Neural cell (in vitro differentiated cells): ENCODE measurements around the gene CTNNA2. TPM values are rescaled to one million over a fixed set of nuclear protein-coding genes. Genes with fewer than 3 reads are reported as not detected.
A peak's percentile ranks its signal among the peaks of the same experiment; 100 is the strongest.

Experiments used
- H2AFZ ChIP-seq: fragments of 200-600, 300-800 bp; sonication (generic), shearing (Covaris generic); 2 replicates; pipeline ENCODE4 v1.6.0; 2014; ENCODE audit warnings: low read depth, mild to moderate bottlenecking, antibody characterized with exemption, low read length, moderate library complexity
- H3F3A ChIP-seq: fragments of 200-600 bp; shearing (Covaris generic); 2 replicates; pipeline ENCODE4 v1.6.1; 2016; ENCODE audit warnings: mild to moderate bottlenecking, moderate library complexity, mixed read lengths, antibody characterized with exemption, low read length; ENCODE audit not compliant: insufficient read depth, poor library complexity, severe bottlenecking
- H3K27ac ChIP-seq: fragments of 200-600, 300-800 bp; sonication (generic), shearing (Covaris generic); 2 replicates; pipeline ENCODE4 v1.5.1; 2014; ENCODE audit warnings: mild to moderate bottlenecking, low read length, moderate library complexity
- H3K27me3 ChIP-seq: fragments of 300-800, 200-600 bp; sonication (generic), shearing (Covaris generic); 2 replicates; pipeline ENCODE4 v1.6.0; 2014; ENCODE audit warnings: mild to moderate bottlenecking, low read depth, low read length, moderate library complexity; ENCODE audit not compliant: insufficient read depth
- H3K36me3 ChIP-seq: fragments of 300-800, 200-600 bp; sonication (generic), shearing (Covaris generic); 2 replicates; pipeline ENCODE4 v1.5.1; 2014; ENCODE audit warnings: mild to moderate bottlenecking, antibody characterized with exemption, low read length, moderate library complexity; ENCODE audit not compliant: insufficient read depth
- H3K4me2 ChIP-seq: fragments of 300-800, 200-600 bp; sonication (generic), shearing (Covaris generic); 2 replicates; pipeline ENCODE4 v1.6.0; 2014; ENCODE audit warnings: mild to moderate bottlenecking, low read length
- H3K4me3 ChIP-seq: fragments of 300-800, 200-600 bp; sonication (generic), shearing (Covaris generic); 2 replicates; pipeline ENCODE4 v1.5.1; 2014; ENCODE audit warnings: mild to moderate bottlenecking, low read length, moderate library complexity
- H3K79me2 ChIP-seq: fragments of 200-600 bp; shearing (Covaris generic); replicated peaks from 2 replicates; pipeline ENCODE4 v1.6.0; 2014; ENCODE audit warnings: mild to moderate bottlenecking, low read length, moderate library complexity; ENCODE audit not compliant: insufficient read depth
- H3K9ac ChIP-seq: fragments of 300-800, 200-600 bp; sonication (generic), shearing (Covaris generic); 2 replicates; pipeline ENCODE4 v1.6.1; 2016; ENCODE audit warnings: mild to moderate bottlenecking, low read length, mixed read lengths
- H3K9me2 ChIP-seq: fragments of 200-600 bp; shearing (Covaris generic); 2 replicates; pipeline ENCODE4 v1.6.1; 2016; ENCODE audit warnings: mild to moderate bottlenecking, low read length, mixed read lengths; ENCODE audit not compliant: insufficient read depth
- H3K9me3 ChIP-seq: fragments of 200-600, 300-800 bp; sonication (generic), shearing (Covaris generic); 2 replicates; pipeline ENCODE4 v1.6.1; 2016; ENCODE audit warnings: mild to moderate bottlenecking, mixed run types, low read length, moderate library complexity, mixed read lengths
- H4K20me1 ChIP-seq: fragments of 200-600 bp; shearing (Covaris generic); 2 replicates; pipeline ENCODE4 v1.6.1; 2016; ENCODE audit warnings: mild to moderate bottlenecking, mixed run types; ENCODE audit not compliant: insufficient read depth
- EP300 ChIP-seq: fragments of 450-650 bp; conservative IDR thresholded peaks from 2 replicates; pipeline ENCODE4 v1.6.1; 2014; ENCODE audit warnings: antibody characterized with exemption, mild to moderate bottlenecking, moderate library complexity; ENCODE audit not compliant: poor library complexity, severe bottlenecking
- EZH2 ChIP-seq: fragments of 200-600, 300-800 bp; shearing (Covaris generic), sonication (generic); IDR thresholded peaks from 2 replicates; pipeline ENCODE4 v1.6.1; 2014; ENCODE audit warnings: antibody characterized with exemption, low read length, borderline replicate concordance, mild to moderate bottlenecking; ENCODE audit not compliant: insufficient read depth, poor library complexity, severe bottlenecking
- MXI1 ChIP-seq: fragments of 450-650 bp; conservative IDR thresholded peaks from 2 replicates; pipeline ENCODE4 v1.6.1; 2014; ENCODE audit warnings: antibody characterized with exemption, mild to moderate bottlenecking; ENCODE audit not compliant: poor library complexity, severe bottlenecking
- POLR2AphosphoS5 ChIP-seq: IDR thresholded peaks from 2 replicates; pipeline ENCODE4 v1.6.1; 2012
- RAD21 ChIP-seq: fragments of 450-650 bp; conservative IDR thresholded peaks from 2 replicates; pipeline ENCODE4 v1.6.1; 2014; ENCODE audit warnings: antibody characterized with exemption, mild to moderate bottlenecking, moderate library complexity
- SMC3 ChIP-seq: fragments of 450-650 bp; conservative IDR thresholded peaks from 2 replicates; pipeline ENCODE4 v1.6.1; 2014; ENCODE audit warnings: antibody characterized with exemption, mild to moderate bottlenecking, moderate library complexity; ENCODE audit not compliant: poor library complexity
- TAF1 ChIP-seq: IDR thresholded peaks from 2 replicates; pipeline ENCODE4 v1.6.1; 2012; ENCODE audit warnings: low read depth
- polyA plus RNA-seq: library from polyadenylated mRNA; depleted of rRNA; stranded (reverse); fragments of >200 nt; gene quantifications from 2 replicates; pipeline ENCODE4 v1.2.3, GENCODE V29; 2014
- TF ChIP-seq, protein P1 (sequence below): fragments of 450-650 bp; IDR thresholded peaks from 2 replicates; pipeline ENCODE4 v1.5.1; 2014; ENCODE audit warnings: antibody characterized with exemption, mild to moderate bottlenecking, moderate library complexity; ENCODE audit not compliant: poor library complexity, severe bottlenecking
- TF ChIP-seq, protein P2 (sequence below): IDR thresholded peaks from 2 replicates; pipeline ENCODE4 v1.6.1; 2012; ENCODE audit warnings: borderline replicate concordance

Gene CTNNA2
- polyA plus RNA-seq, 1 donor from 2014 or later = 194 TPM

DNA sequence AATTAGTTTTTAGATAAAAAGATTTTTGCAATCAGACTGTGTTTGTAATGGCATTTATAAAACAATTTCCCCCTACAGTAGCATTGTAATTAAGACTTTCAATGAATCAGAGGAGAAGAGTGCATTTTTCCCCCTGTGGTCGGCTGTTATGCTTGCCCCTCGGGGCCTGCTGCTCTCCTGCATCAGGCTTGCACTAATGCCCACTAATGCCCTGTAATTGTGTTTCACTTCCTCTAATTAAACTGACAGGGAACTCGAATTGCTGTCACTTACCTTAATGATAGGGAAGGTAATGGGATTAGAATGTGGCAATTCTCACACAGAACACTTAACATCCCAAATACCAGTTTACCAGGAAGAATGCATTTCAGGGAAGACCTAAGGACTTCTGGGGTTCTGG, 852.9 kb downstream of the CTNNA2 start:
- Histone ChIP-seq H3K9me3 (no peaks in the 10 kb centered on the region), H3K4me3 (no peak overlapping the region), H2AFZ (no peak overlapping the region), H3K27ac (no peak overlapping the region), H3K79me2 (no peaks in the 10 kb centered on the region), H3K36me3 (no peaks in the 10 kb centered on the region), H3K9me2 (no peaks in the 10 kb centered on the region), H3F3A (no peaks in the 10 kb centered on the region), H3K9ac (no peak overlapping the region), H3K4me2 (no peak overlapping the region), H4K20me1 (no peaks in the 10 kb centered on the region), H3K27me3 (peaks cover 6% of the 10 kb centered on the region)
- peak; percentile 49 for TF ChIP-seq POLR2AphosphoS5
- TF ChIP-seq RAD21 = no peak

DNA sequence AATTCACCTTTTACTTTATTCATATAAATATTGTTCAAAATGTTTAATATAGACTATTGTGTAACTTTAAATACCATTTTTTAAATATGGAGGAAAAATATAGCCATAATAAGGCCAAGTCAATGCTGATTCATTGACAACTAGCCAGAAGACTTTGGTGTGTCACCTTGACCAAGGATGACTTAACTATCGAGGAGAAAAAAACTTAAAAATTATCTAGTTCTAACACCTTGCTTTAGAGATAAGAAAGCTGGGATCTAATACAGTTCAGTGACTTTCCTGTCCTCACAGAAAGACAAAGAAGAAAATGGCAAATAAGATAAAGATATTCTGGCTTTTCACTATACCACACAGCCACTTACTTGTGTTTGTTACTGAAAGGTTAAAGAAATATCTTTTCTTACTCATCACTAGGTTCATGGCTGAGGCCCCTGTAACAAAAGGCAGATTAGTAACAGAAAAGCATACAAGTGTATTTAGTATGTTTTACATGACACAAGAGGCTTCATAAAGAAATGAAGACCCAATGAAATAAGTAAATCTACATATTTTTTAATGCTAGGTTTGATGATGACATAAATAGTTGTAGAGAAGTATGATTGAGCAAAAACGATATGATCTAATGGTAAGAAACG, 857.6 kb downstream of the CTNNA2 start:
- H3K79me2 ChIP-seq = no peaks in the 10 kb centered on the region
- H3K27ac ChIP-seq = no peak overlapping the region
- H4K20me1 ChIP-seq = no peaks in the 10 kb centered on the region
- TF ChIP-seq EP300 (no peak), RAD21 (no peak), MXI1 (no peak), EZH2 (no peak), SMC3 (no peak), POLR2AphosphoS5 (no peak), TAF1 (no peak)
- TF ChIP-seq, protein P1, sequence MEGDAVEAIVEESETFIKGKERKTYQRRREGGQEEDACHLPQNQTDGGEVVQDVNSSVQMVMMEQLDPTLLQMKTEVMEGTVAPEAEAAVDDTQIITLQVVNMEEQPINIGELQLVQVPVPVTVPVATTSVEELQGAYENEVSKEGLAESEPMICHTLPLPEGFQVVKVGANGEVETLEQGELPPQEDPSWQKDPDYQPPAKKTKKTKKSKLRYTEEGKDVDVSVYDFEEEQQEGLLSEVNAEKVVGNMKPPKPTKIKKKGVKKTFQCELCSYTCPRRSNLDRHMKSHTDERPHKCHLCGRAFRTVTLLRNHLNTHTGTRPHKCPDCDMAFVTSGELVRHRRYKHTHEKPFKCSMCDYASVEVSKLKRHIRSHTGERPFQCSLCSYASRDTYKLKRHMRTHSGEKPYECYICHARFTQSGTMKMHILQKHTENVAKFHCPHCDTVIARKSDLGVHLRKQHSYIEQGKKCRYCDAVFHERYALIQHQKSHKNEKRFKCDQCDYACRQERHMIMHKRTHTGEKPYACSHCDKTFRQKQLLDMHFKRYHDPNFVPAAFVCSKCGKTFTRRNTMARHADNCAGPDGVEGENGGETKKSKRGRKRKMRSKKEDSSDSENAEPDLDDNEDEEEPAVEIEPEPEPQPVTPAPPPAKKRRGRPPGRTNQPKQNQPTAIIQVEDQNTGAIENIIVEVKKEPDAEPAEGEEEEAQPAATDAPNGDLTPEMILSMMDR = no peak
- TF ChIP-seq, protein P2, sequence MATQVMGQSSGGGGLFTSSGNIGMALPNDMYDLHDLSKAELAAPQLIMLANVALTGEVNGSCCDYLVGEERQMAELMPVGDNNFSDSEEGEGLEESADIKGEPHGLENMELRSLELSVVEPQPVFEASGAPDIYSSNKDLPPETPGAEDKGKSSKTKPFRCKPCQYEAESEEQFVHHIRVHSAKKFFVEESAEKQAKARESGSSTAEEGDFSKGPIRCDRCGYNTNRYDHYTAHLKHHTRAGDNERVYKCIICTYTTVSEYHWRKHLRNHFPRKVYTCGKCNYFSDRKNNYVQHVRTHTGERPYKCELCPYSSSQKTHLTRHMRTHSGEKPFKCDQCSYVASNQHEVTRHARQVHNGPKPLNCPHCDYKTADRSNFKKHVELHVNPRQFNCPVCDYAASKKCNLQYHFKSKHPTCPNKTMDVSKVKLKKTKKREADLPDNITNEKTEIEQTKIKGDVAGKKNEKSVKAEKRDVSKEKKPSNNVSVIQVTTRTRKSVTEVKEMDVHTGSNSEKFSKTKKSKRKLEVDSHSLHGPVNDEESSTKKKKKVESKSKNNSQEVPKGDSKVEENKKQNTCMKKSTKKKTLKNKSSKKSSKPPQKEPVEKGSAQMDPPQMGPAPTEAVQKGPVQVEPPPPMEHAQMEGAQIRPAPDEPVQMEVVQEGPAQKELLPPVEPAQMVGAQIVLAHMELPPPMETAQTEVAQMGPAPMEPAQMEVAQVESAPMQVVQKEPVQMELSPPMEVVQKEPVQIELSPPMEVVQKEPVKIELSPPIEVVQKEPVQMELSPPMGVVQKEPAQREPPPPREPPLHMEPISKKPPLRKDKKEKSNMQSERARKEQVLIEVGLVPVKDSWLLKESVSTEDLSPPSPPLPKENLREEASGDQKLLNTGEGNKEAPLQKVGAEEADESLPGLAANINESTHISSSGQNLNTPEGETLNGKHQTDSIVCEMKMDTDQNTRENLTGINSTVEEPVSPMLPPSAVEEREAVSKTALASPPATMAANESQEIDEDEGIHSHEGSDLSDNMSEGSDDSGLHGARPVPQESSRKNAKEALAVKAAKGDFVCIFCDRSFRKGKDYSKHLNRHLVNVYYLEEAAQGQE = no peak
- no peak overlapping the region for H3K4me3 ChIP-seq
- H2AFZ ChIP-seq = no peak overlapping the region
- no peaks in the 10 kb centered on the region for H3K9me2 ChIP-seq
- H3K9me3 ChIP-seq = no peaks in the 10 kb centered on the region
- H3F3A ChIP-seq = no peaks in the 10 kb centered on the region
- H3K4me2 ChIP-seq = no peak overlapping the region
- no peaks in the 10 kb centered on the region for H3K36me3 ChIP-seq
- no peak overlapping the region for H3K9ac ChIP-seq
- peaks cover 6% of the 10 kb centered on the region for H3K27me3 ChIP-seq
